HK-2 (cell line): ENCODE data around the gene POFUT2.
A peak's percentile ranks its signal among the peaks of the same experiment; 100 is the strongest.

Experiments used
- DNase-seq: peaks from one replicate; pipeline ENCODE4 v3.0.0-alpha.2; 2018; ENCODE audit not compliant: unreplicated experiment

POFUT2 gene

GRCh38 chr21:45263534-45263933 is 24.2 kb downstream of the POFUT2 start:
- no peak for DNase-seq

GRCh38 chr21:45262616-45263015 is 25.1 kb downstream of the POFUT2 start:
- no peak for DNase-seq

GRCh38 chr21:45262041-45262581 is 25.6 kb downstream of the POFUT2 start:
- no peak for DNase-seq

GRCh38 chr21:45261093-45261492 is 26.6 kb downstream of the POFUT2 start:
- no peak for DNase-seq

GRCh38 chr21:45260191-45260825 is 27.4 kb downstream of the POFUT2 start:
- no peak for DNase-seq

GRCh38 chr21:45259206-45259840 is 28.4 kb downstream of the POFUT2 start:
- no peak for DNase-seq

GRCh38 chr21:45258466-45258865 is 29.2 kb downstream of the POFUT2 start:
- peak; percentile 37 for DNase-seq

- no peak for DNase-seq
Measured at GRCh38 chr21:45257673-45258341, 29.9 kb downstream of the POFUT2 start.

GRCh38 chr21:45256912-45257672 is 30.6 kb downstream of the POFUT2 start:
- no peak for DNase-seq

- DNase-seq: no peak
Measured at GRCh38 chr21:45256021-45256911, 31.4 kb downstream of the POFUT2 start.

- DNase-seq: no peak
Measured at GRCh38 chr21:45255381-45256020, 32.2 kb downstream of the POFUT2 start.

GRCh38 chr21:45254460-45254930 is 33.2 kb downstream of the POFUT2 start:
- no peak for DNase-seq

- no peak for DNase-seq
Measured at GRCh38 chr21:45253633-45254459, 33.8 kb downstream of the POFUT2 start.

- DNase-seq: peak; percentile 11
Measured at GRCh38 chr21:45253180-45253579, 34.5 kb downstream of the POFUT2 start.

- no peak for DNase-seq
Measured at GRCh38 chr21:45252448-45252925, 35.2 kb downstream of the POFUT2 start.

GRCh38 chr21:45251635-45252447 is 35.9 kb downstream of the POFUT2 start:
- no peak for DNase-seq

- no peak for DNase-seq
Measured at GRCh38 chr21:45250914-45251634, 36.6 kb downstream of the POFUT2 start.

- no peak for DNase-seq
Measured at GRCh38 chr21:45250272-45250671, 37.4 kb downstream of the POFUT2 start.
